Activated B cell treated with CpG ODN at 0.5 μM for 24 hours (primary cell): ENCODE data around the gene SCARB1. TPM values are rescaled to one million over a fixed set of nuclear protein-coding genes. Genes with fewer than 3 reads are reported as not detected.

Experiments used
- ATAC-seq: fragments of 200-7000 bp; cut with Tn5 transposase; one replicate; pipeline ENCODE4 v1.10.0; 2021; ENCODE audit warnings: low read depth, mild to moderate bottlenecking, moderate library complexity
- CTCF ChIA-PET: fragments of 350-600 bp; sonication (Branson Sonifier 250); formaldehyde crosslinking; loops from one replicate; lab custom pipeline; 2021; ENCODE audit warnings: antibody characterized with exemption; lab: Charles Lee
- POLR2A ChIA-PET: fragments of 350-600 bp; sonication (Branson Sonifier 250); formaldehyde crosslinking; loops from one replicate; lab custom pipeline; 2021; ENCODE audit warnings: antibody characterized with exemption; lab: Charles Lee
- DNase-seq: peaks from one replicate; pipeline ENCODE4 v3.0.0; 2022
- H3K27ac Mint-ChIP-seq: one replicate; pipeline ENCODE4 v1.8.0; 2020; ENCODE audit warnings: mixed read lengths
- H3K27me3 Mint-ChIP-seq: one replicate; pipeline ENCODE4 v1.8.0; 2021; ENCODE audit warnings: mixed read lengths
- H3K36me3 Mint-ChIP-seq: one replicate; pipeline ENCODE4 v1.8.0; 2021; ENCODE audit warnings: low read depth, mixed read lengths
- H3K4me1 Mint-ChIP-seq: one replicate; pipeline ENCODE4 v1.8.0; 2021; ENCODE audit warnings: mixed read lengths
- H3K4me3 Mint-ChIP-seq: one replicate; pipeline ENCODE4 v1.8.0; 2020; ENCODE audit warnings: mild to moderate bottlenecking, mixed read lengths
- H3K9me3 Mint-ChIP-seq: one replicate; pipeline ENCODE4 v1.8.0; 2020; ENCODE audit warnings: mixed read lengths
- intact Hi-C: fragments of 100-400 bp; cut with micrococcal nuclease; formaldehyde crosslinking; loops from one replicate; pipeline ENCODE4 v1.15.1; 2024
- total RNA-seq: library from RNA; stranded (reverse); gene quantifications from 2 replicates; pipeline ENCODE4 v1.2.3, GENCODE V29; 2022
- TF ChIP-seq, protein P1 (sequence below): fragments of 200-600 bp; IDR thresholded peaks from one replicate; pipeline ENCODE4 v1.8.0; 2022; ENCODE audit warnings: antibody characterized with exemption, mild to moderate bottlenecking

The SCARB1 gene
- total RNA-seq, 1 donor from 2014 or later: 39.3 TPM

GRCh38 chr12:124732275-124733075 lies 131.2 kb downstream of the SCARB1 start:
- peaks cover 4% of the 10 kb centered on the region for H3K9me3 Mint-ChIP-seq
- peaks cover 4% of the 10 kb centered on the region for H3K27me3 Mint-ChIP-seq
- no peak overlapping the region for H3K27ac Mint-ChIP-seq
- no peak overlapping the region for H3K4me3 Mint-ChIP-seq
- H3K4me1 Mint-ChIP-seq: peaks cover under 1% of the 10 kb centered on the region
- POLR2A ChIA-PET: no interaction called here
- H3K36me3 Mint-ChIP-seq: no peaks in the 10 kb centered on the region
- TF ChIP-seq, protein P1, sequence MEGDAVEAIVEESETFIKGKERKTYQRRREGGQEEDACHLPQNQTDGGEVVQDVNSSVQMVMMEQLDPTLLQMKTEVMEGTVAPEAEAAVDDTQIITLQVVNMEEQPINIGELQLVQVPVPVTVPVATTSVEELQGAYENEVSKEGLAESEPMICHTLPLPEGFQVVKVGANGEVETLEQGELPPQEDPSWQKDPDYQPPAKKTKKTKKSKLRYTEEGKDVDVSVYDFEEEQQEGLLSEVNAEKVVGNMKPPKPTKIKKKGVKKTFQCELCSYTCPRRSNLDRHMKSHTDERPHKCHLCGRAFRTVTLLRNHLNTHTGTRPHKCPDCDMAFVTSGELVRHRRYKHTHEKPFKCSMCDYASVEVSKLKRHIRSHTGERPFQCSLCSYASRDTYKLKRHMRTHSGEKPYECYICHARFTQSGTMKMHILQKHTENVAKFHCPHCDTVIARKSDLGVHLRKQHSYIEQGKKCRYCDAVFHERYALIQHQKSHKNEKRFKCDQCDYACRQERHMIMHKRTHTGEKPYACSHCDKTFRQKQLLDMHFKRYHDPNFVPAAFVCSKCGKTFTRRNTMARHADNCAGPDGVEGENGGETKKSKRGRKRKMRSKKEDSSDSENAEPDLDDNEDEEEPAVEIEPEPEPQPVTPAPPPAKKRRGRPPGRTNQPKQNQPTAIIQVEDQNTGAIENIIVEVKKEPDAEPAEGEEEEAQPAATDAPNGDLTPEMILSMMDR: no peak
- CTCF ChIA-PET: no interaction called here
- no peak for ATAC-seq
- intact Hi-C loops: no loop called here
- no peak for DNase-seq

GRCh38 chr12:124731869-124732268 lies 131.8 kb downstream of the SCARB1 start:
- Mint-ChIP-seq H3K27ac (no peak overlapping the region), H3K27me3 (peaks cover 4% of the 10 kb centered on the region), H3K36me3 (no peaks in the 10 kb centered on the region), H3K4me3 (no peak overlapping the region), H3K4me1 (peaks cover 6% of the 10 kb centered on the region), H3K9me3 (peaks cover 4% of the 10 kb centered on the region)
- no peak for DNase-seq
- ChIA-PET CTCF (no interaction called here), POLR2A (no interaction called here)
- TF ChIP-seq, protein P1: no peak
- intact Hi-C loops: no loop called here
- ATAC-seq: no peak

GRCh38 chr12:124730455-124730932 lies 133.2 kb downstream of the SCARB1 start:
- peaks cover 8% of the 10 kb centered on the region for H3K27me3 Mint-ChIP-seq
- no peak overlapping the region for H3K27ac Mint-ChIP-seq
- intact Hi-C loops: no loop called here
- ChIA-PET POLR2A (no interaction called here), CTCF (no interaction called here)
- H3K4me3 Mint-ChIP-seq: no peak overlapping the region
- ATAC-seq (no peak), DNase-seq (no peak)
- TF ChIP-seq, protein P1: no peak
- peaks cover 4% of the 10 kb centered on the region for H3K9me3 Mint-ChIP-seq
- H3K4me1 Mint-ChIP-seq: peaks cover 7% of the 10 kb centered on the region
- H3K36me3 Mint-ChIP-seq: no peaks in the 10 kb centered on the region

DNA sequence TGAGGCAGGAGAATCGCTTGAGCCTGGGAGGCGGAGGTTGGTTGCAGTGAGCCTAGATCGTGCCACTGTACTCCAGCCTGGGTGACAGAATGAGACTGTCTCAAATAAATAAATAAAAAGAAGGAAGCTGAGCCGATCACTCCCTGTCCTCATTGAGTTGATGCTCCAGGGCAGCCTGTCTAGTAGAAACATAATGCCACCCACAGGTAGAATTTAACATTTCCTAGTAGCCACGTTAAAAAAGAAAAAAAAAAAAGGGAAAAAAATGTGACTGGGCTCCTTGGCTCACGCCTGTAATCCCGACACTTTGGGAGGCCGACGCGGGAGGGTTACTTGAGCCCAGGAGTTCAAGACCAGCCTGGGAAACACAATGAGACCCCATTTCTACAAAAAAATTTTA lies 135.7 kb downstream of the SCARB1 start:
- Mint-ChIP-seq H3K4me1 (peaks cover 7% of the 10 kb centered on the region), H3K27ac (no peak overlapping the region), H3K4me3 (no peak overlapping the region), H3K27me3 (peaks cover 6% of the 10 kb centered on the region), H3K36me3 (no peaks in the 10 kb centered on the region), H3K9me3 (peaks cover 7% of the 10 kb centered on the region)
- CTCF ChIA-PET: interaction anchor here (0.7 to 1.3 kb wide), 2 partner anchors 135 to 174 kb away, joined by 3 to 4 read pairs; no protein-coding TSS in a partner anchor
- no peak for ATAC-seq
- DNase-seq: no peak
- intact Hi-C loops: loop anchor here (1.0 kb wide), 1 partner anchor 15 kb away; no protein-coding TSS in a partner anchor
- TF ChIP-seq, protein P1: no peak
- POLR2A ChIA-PET: no interaction called here

DNA sequence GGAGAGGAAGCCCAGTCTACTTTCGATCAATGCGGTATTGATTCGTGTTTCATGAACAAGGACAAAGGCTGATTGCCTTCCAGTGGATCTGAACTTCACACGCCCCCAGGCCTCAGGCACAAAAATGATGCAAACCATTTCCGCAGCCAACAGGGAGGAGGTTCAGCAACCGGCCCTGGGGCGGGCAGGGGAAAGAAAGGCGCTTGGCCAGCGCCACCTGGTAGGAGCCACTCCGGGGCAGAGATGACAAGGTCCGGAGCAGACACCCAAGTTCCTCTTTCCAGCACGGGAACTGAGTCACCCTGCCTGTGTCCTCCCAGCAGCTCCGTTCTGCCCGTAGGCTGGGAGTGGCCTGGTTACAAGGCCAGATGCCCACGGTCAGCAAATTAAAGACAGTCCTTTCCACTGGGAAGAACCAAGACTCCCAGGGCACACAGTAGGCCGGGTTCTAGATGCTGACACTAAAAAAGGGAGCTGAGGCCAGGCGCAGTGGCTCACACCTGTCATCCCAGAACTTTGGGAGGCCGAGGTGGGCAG lies 136.3 kb downstream of the SCARB1 start:
- TF ChIP-seq, protein P1: no peak
- Mint-ChIP-seq H3K4me3 (no peak overlapping the region), H3K36me3 (no peaks in the 10 kb centered on the region), H3K27ac (no peak overlapping the region), H3K9me3 (peaks cover 7% of the 10 kb centered on the region), H3K4me1 (peaks cover 7% of the 10 kb centered on the region), H3K27me3 (peaks cover 4% of the 10 kb centered on the region)
- DNase-seq (peak; percentile 24), ATAC-seq (peak; percentile 93)
- intact Hi-C loops: loop anchor here (1.0 kb wide), 1 partner anchor 14 kb away; no protein-coding TSS in a partner anchor
- POLR2A ChIA-PET: no interaction called here
- CTCF ChIA-PET: interaction anchor here (0.7 to 1.3 kb wide), 2 partner anchors 135 to 173 kb away, joined by 3 to 4 read pairs; no protein-coding TSS in a partner anchor
